ENCODE results near the gene SERPINA3.

GRCh38 chr14:94654071-94654861 is 42.1 kb downstream of the SERPINA3 start:
- TF ChIP-seq EZH2phosphoT487 (IDR thresholded peaks at IDR 0.05; ENCODE audit: insufficient read depth, low read depth) (no peak), EZH2 (IDR thresholded peaks at IDR 0.05; ENCODE audit: insufficient read depth, poor library complexity, severe bottlenecking) (no peak)
